ENCODE measurements around the gene IGF2.
"Not testable (repeated sequence)": the region's sequence is repeated elsewhere in the genome, so short reads cannot be mapped to it uniquely, and the experiment has no call there.

IGF2 gene

GRCh38 chr11:2139123-2139521 is at the start of gene IGF2:
Gene IGF2 (minus strand): TSS chr11:2139389. CDS start chr11:2135523, 3,866 bp downstream.
- DNase-seq: no peak

GRCh38 chr11:2188745-2189144 is 49.6 kb upstream of the IGF2 start:
- DNase-seq: no peak

GRCh38 chr11:2187280-2187707 is 48.1 kb upstream of the IGF2 start:
- DNase-seq: no peak

GRCh38 chr11:2186669-2187279 is 47.6 kb upstream of the IGF2 start:
- DNase-seq: peak; percentile 33

- no peak for DNase-seq
Measured at GRCh38 chr11:2185324-2186085, 46.3 kb upstream of the IGF2 start.

GRCh38 chr11:2182692-2183474 is 43.7 kb upstream of the IGF2 start:
- DNase-seq: no peak

- DNase-seq: no peak
Measured at GRCh38 chr11:2182075-2182474, 42.9 kb upstream of the IGF2 start.

GRCh38 chr11:2180789-2181370 is 41.7 kb upstream of the IGF2 start:
- no peak for DNase-seq

- no peak for DNase-seq
Measured at GRCh38 chr11:2180347-2180746, 41.2 kb upstream of the IGF2 start.

GRCh38 chr11:2179516-2179915 is 40.3 kb upstream of the IGF2 start:
- no peak for DNase-seq

- DNase-seq: no peak
Measured at GRCh38 chr11:2178906-2179494, 39.8 kb upstream of the IGF2 start.

GRCh38 chr11:2178055-2178773 is 39.0 kb upstream of the IGF2 start:
- not testable (repeated sequence) for DNase-seq

GRCh38 chr11:2177076-2177475 is 37.9 kb upstream of the IGF2 start:
- DNase-seq: no peak

- DNase-seq: no peak
Measured at GRCh38 chr11:2176389-2176900, 37.3 kb upstream of the IGF2 start.

GRCh38 chr11:2175659-2176058 is 36.5 kb upstream of the IGF2 start:
- no peak for DNase-seq

GRCh38 chr11:2174361-2174760 is 35.2 kb upstream of the IGF2 start:
- DNase-seq: no peak

- DNase-seq: no peak
Measured at GRCh38 chr11:2173761-2174160, 34.6 kb upstream of the IGF2 start.

GRCh38 chr11:2173150-2173693 is 34.0 kb upstream of the IGF2 start:
- DNase-seq: no peak

GRCh38 chr11:2172676-2173075 is 33.5 kb upstream of the IGF2 start:
- no peak for DNase-seq

- DNase-seq: no peak
Measured at GRCh38 chr11:2171591-2172003, 32.4 kb upstream of the IGF2 start, which contains the start of gene TH. Gene TH (minus strand): TSS chr11:2171815. CDS start chr11:2171786, 29 bp downstream.

Data from CD4-positive, alpha-beta T cell treated with Interleukin-4 for 4 hours (primary cell).